AG04450 (cell line): ENCODE data around the gene AQP12A. TPM values are rescaled to one million over a fixed set of nuclear protein-coding genes. Genes with fewer than 3 reads are reported as not detected.

Experiments used
- CTCF ChIA-PET: fragments of 300-600, 350-600 bp; formaldehyde crosslinking; extraction: SDS; loops from one replicate; lab custom pipeline; 2022; ENCODE audit warnings: antibody characterized with exemption, inconsistent platforms; lab: Charles Lee
- POLR2A ChIA-PET: fragments of 350-600 bp; formaldehyde crosslinking; extraction: SDS; loops from one replicate; lab custom pipeline; 2021; ENCODE audit warnings: antibody characterized with exemption, inconsistent platforms; lab: Yijun Ruan, JAX
- DNase-seq: peaks from one replicate; pipeline ENCODE4 v3.0.0-alpha.2; 2011; ENCODE audit warnings: low read depth, low spot score
- H3K27ac ChIP-seq: one replicate; pipeline ENCODE4 v1.5.1; 2012; ENCODE audit warnings: low read depth, low read length, control low read depth
- H3K27me3 ChIP-seq: one replicate; pipeline ENCODE4 v1.6.0; 2012; ENCODE audit warnings: low read length; ENCODE audit not compliant: control insufficient read depth, insufficient read depth
- H3K4me3 ChIP-seq: 2 replicates; pipeline ENCODE4 v1.5.1; 2011; ENCODE audit warnings: mild to moderate bottlenecking, low read depth, low read length, control low read depth
- H3K9me3 ChIP-seq: 2 replicates; pipeline ENCODE4 v1.5.1; 2012; ENCODE audit warnings: low read length; ENCODE audit not compliant: control insufficient read depth, insufficient read depth
- polyA plus RNA-seq: library from polyadenylated mRNA; depleted of rRNA; stranded (reverse); fragments of >200 nt; gene quantifications from 2 replicates; pipeline ENCODE4 v1.2.3, GENCODE V29; 2011
- TF ChIP-seq, protein P1 (sequence below): IDR thresholded peaks from 2 replicates; pipeline ENCODE4 v1.5.1; 2011; ENCODE audit warnings: low read depth, low read length, control low read depth, inconsistent platforms

AQP12A gene
- polyA plus RNA-seq, 1 experiment = not detected

DNA sequence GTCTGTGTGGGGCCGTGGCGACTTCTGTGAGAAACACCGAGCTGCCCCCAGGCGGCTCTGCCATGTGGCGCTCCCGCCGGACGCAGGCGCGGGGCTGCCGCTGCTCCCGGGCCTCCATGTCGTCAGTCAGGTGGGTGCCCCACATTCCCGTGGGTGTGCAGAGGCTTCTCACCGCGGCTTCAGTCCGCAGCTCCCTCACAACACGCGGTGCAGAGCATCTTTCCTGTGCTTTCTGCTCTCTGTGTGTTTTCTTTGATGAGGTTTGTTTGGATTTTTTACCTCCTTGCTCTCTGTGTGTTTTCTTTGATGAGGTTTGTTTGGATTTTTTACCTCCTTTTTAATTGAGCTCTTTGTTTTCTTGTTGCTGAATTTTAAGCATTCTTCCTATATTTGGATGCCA, 13.0 kb downstream of the AQP12A start:
- POLR2A ChIA-PET = no interaction called here
- CTCF ChIA-PET = no interaction called here
- no peak for DNase-seq
- Histone ChIP-seq H3K4me3 (no peak overlapping the region), H3K27me3 (peaks cover 30% of the 10 kb centered on the region), H3K9me3 (no peaks in the 10 kb centered on the region; the same call in 1 of the 2 replicates), H3K27ac (no peak overlapping the region)
- TF ChIP-seq, protein P1, sequence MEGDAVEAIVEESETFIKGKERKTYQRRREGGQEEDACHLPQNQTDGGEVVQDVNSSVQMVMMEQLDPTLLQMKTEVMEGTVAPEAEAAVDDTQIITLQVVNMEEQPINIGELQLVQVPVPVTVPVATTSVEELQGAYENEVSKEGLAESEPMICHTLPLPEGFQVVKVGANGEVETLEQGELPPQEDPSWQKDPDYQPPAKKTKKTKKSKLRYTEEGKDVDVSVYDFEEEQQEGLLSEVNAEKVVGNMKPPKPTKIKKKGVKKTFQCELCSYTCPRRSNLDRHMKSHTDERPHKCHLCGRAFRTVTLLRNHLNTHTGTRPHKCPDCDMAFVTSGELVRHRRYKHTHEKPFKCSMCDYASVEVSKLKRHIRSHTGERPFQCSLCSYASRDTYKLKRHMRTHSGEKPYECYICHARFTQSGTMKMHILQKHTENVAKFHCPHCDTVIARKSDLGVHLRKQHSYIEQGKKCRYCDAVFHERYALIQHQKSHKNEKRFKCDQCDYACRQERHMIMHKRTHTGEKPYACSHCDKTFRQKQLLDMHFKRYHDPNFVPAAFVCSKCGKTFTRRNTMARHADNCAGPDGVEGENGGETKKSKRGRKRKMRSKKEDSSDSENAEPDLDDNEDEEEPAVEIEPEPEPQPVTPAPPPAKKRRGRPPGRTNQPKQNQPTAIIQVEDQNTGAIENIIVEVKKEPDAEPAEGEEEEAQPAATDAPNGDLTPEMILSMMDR = no peak

DNA sequence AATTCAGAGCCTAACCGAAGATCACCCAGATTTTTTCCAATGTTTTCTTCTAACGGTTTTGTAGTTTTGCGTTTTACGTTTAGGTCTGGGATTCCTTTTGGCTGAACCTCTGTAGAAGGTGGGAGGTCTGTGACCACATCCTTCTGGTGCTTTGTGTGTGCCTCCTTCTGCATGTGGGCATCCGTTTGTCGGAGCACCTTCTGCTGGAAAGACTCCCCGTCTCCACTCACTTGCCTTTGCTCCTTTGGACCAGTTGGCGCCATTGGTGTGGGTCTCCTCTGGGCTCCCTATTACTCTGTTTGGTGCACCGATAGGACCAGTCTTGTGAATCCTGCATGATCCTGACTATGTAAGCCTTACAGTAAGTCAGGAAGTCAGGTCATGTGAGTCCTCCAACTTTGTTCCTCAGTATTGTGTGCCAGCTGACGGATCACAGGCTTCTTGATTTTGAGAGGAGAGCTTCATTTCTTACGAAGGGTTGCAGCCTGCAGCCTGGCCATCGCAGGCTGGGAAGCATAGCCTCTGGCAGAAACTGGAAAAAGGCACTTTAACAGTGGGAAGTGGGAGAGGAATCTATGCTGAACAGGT, 13.6 kb downstream of the AQP12A start:
- Histone ChIP-seq H3K27ac (no peak overlapping the region), H3K9me3 (no peaks in the 10 kb centered on the region; the same call in 1 of the 2 replicates), H3K4me3 (no peak overlapping the region), H3K27me3 (peaks cover 30% of the 10 kb centered on the region)
- POLR2A ChIA-PET = no interaction called here
- CTCF ChIA-PET = no interaction called here
- DNase-seq = no peak
- TF ChIP-seq, protein P1 = no peak

DNA sequence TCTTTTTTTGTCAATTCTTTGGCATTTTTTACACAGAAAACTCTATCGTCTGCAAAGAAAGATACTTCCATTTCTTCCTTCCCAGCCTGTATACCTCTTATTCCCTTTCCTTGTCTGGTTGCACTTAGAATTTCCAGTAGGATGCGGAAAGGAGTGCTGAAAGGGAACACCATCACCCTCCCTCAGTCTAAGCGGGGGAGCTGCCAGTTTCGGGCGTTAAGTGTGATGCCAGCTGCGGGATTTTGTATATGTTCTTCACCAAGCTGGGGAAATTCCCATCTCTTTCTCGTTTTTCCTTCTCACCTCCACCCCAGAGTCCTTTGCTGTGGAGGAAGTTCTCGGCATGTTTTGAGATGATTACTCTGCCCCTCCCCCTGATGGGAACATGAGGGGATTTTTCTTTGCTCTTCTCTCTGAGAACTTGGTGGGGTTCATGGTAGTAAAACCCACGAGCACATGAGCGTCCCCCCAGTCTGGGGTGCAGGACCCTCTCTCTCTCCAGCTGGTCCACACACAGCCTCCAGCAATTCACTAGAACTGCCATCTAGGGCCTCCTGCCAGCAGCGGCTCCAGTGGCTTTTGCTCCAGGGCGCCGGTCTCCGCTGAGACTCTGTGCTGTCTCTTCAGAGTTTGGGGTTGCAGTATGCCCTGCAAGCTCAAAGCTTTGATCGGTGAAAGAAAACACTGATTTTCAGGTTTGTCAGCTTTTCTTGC, 15.5 kb downstream of the AQP12A start:
- CTCF ChIA-PET = interaction anchor here (0.7 to 1.1 kb wide), 2 partner anchors 142 to 646 kb away, joined by 3 to 4 read pairs; no protein-coding TSS in a partner anchor
- Histone ChIP-seq H3K27me3 (peaks cover 32% of the 10 kb centered on the region), H3K4me3 (no peak overlapping the region), H3K9me3 (no peaks in the 10 kb centered on the region), H3K27ac (no peak overlapping the region)
- TF ChIP-seq, protein P1 = no peak
- DNase-seq = no peak
- POLR2A ChIA-PET = no interaction called here

DNA sequence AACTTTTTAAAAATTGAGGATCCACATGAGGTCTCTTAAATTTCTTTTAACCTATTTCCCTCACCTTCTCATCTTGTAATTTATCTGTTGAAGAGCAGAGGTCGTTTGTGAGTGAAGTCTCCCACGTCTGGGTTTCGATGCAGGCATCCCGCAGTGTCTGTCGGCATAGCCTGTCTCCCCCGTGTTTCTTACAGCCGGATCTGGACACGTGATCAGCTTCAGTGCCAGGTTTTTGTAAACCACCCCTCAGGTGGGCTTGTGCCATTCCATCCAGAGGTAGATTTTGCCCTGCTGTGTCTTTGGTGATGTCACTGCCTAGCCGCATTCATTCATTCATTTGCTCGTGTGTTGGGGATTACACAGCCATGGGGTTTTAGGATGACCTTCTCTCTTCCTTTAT, 16.2 kb downstream of the AQP12A start:
- no peak for DNase-seq
- TF ChIP-seq, protein P1 = no peak
- ChIA-PET CTCF (interaction anchor here (0.7 to 1.1 kb wide), 2 partner anchors 142 to 646 kb away, joined by 3 to 4 read pairs; no protein-coding TSS in a partner anchor), POLR2A (no interaction called here)
- H3K9me3 ChIP-seq = no peaks in the 10 kb centered on the region
- H3K27me3 ChIP-seq = peaks cover 30% of the 10 kb centered on the region
- no peak overlapping the region for H3K27ac ChIP-seq
- H3K4me3 ChIP-seq = no peak overlapping the region

DNA sequence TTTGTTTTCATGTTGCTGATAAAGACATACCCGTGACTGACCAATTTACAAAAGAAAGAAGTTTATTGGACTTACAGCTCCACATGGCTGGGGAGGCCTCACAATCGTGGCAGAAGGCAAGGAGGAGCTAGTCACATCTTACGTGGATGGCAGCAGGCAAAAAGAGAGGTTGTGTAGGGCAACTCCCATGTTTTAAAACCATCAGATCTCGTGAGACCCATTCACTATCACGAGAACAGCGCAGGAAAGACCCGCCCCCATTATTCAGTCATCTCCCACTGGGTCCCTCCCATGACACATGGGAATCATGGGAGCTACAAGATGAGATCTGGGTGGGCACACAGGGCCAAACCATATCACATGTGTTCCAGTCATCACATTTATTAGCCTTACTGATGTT, 16.8 kb downstream of the AQP12A start:
- CTCF ChIA-PET = no interaction called here
- Histone ChIP-seq H3K27ac (no peak overlapping the region), H3K4me3 (no peak overlapping the region), H3K9me3 (no peaks in the 10 kb centered on the region), H3K27me3 (peaks cover 30% of the 10 kb centered on the region)
- TF ChIP-seq, protein P1 = no peak
- POLR2A ChIA-PET = no interaction called here
- DNase-seq = no peak
